WERI-Rb-1 (cell line): ENCODE data around the gene IFT88.
A peak's percentile ranks its signal among the peaks of the same experiment; 100 is the strongest.

ENCODE experiments used
- DNase-seq: peaks from one replicate; pipeline ENCODE4 v3.0.0-alpha.2; 2020
- H3K27ac ChIP-seq: fragments of 250-450 bp; sonication (Bioruptor Pico); 2 replicates; pipeline ENCODE4 v1.5.1; 2020; ENCODE audit warnings: mild to moderate bottlenecking, moderate library complexity
- H3K27me3 ChIP-seq: fragments of 250-450 bp; sonication (Bioruptor Pico); 2 replicates; pipeline ENCODE4 v1.5.1; 2021; ENCODE audit warnings: mild to moderate bottlenecking, low read depth, moderate library complexity; ENCODE audit not compliant: insufficient read depth, severe bottlenecking
- H3K36me3 ChIP-seq: fragments of 250-450 bp; sonication (Bioruptor Pico); 2 replicates; pipeline ENCODE4 v1.5.1; 2020; ENCODE audit warnings: mild to moderate bottlenecking, moderate library complexity
- H3K4me3 ChIP-seq: 2 replicates; pipeline ENCODE4 v1.5.1; 2011; ENCODE audit warnings: low read depth, mild to moderate bottlenecking, control low read depth, low read length
- H3K9me3 ChIP-seq: fragments of 250-450 bp; sonication (Bioruptor Pico); 2 replicates; pipeline ENCODE4 v1.5.1; 2021; ENCODE audit warnings: mild to moderate bottlenecking, moderate library complexity; ENCODE audit not compliant: severe bottlenecking
- TF ChIP-seq, protein P1 (sequence below): IDR thresholded peaks from 2 replicates; pipeline ENCODE4 v1.5.1; 2011; ENCODE audit warnings: low read depth, mild to moderate bottlenecking, control low read depth, inconsistent platforms, low read length

The IFT88 gene

DNA sequence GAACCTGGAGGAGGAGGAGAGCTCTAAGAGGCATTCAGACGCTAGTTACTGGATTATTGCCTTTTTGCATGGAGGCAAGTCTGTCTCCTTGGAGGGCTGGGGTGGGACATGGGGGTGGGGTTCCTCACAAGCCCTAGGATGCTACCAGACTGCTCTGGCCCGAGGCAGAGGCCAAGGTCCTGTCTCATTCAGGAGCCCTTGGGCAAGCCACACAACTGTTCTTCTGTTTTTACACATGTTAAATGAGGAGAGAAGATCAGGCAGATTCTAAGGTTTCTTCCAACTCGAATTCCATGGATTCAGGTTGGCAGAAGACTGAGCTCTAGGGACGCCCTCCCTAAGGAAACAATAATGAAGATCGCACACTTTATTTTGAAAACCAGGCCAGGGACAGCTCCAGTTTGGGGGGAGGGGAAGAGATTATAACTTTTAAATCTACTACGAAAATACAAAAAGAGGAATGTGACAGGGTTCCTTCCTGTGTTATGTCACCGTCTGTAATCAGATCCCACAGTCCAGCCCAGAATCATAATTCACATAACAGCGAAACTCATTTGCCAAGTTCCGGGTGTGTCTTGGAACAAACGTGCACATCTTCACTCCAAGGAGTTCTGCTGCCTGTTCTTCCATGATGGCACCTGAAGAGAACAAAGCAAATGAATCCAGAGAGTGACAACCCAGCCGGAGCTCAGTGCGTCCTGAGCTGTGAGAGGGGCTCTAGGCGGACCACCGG lies 161.8 kb downstream of the IFT88 start:
- TF ChIP-seq, protein P1, sequence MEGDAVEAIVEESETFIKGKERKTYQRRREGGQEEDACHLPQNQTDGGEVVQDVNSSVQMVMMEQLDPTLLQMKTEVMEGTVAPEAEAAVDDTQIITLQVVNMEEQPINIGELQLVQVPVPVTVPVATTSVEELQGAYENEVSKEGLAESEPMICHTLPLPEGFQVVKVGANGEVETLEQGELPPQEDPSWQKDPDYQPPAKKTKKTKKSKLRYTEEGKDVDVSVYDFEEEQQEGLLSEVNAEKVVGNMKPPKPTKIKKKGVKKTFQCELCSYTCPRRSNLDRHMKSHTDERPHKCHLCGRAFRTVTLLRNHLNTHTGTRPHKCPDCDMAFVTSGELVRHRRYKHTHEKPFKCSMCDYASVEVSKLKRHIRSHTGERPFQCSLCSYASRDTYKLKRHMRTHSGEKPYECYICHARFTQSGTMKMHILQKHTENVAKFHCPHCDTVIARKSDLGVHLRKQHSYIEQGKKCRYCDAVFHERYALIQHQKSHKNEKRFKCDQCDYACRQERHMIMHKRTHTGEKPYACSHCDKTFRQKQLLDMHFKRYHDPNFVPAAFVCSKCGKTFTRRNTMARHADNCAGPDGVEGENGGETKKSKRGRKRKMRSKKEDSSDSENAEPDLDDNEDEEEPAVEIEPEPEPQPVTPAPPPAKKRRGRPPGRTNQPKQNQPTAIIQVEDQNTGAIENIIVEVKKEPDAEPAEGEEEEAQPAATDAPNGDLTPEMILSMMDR = no peak
- DNase-seq = no peak
- Histone ChIP-seq H3K27ac (no peak overlapping the region), H3K27me3 (no peaks in the 10 kb centered on the region), H3K36me3 (no peaks in the 10 kb centered on the region), H3K9me3 (no peaks in the 10 kb centered on the region), H3K4me3 (no peak overlapping the region)

DNA sequence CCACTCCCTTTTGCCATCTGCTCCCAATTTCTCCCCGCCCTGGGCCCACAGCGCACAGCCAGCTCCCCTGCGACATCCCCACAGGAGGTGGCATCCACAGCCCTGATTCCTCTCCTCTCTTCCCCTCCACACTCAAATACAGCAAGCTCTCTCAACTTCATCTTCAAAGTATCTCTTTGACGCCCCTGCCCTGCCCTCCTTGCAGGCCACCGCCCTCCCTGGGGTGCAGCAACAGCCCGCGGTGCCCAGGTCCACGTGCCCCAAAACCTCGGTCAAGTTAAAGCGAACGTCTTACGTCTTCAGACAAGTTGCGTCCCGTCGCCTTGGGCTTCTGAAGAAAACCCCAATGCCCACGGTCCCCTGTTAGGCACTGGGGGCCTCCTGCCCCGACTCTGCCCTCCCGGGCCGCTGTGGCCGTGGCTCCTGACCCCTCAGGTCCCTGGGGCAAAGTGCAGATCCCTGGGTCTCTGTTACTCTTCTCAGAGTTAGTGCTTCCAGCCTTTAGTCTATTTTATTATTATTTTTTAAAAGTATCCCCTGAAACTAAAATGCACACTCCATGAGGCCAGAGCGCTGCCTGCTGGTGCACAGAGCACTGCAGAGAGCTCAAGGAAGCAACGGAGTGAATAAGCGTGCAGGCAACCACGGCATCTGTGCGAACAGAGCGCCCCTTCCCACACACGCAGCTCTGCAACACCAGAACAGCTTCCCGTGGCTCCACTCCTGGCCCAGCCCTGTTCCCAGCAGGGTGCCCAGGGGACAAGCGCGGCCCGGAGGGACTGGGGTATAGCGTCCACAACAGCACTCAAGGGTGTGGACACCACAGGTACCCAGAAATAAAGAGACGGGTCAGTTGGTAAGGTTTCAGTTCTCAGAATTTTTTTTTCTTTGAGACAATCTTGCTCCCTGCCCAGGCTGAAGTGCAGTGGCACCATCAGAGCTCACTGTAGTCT lies 163.0 kb downstream of the IFT88 start:
- Histone ChIP-seq H3K36me3 (no peaks in the 10 kb centered on the region), H3K4me3 (no peak overlapping the region), H3K9me3 (no peaks in the 10 kb centered on the region), H3K27ac (no peak overlapping the region), H3K27me3 (no peaks in the 10 kb centered on the region)
- TF ChIP-seq, protein P1 = no peak
- DNase-seq = no peak

DNA sequence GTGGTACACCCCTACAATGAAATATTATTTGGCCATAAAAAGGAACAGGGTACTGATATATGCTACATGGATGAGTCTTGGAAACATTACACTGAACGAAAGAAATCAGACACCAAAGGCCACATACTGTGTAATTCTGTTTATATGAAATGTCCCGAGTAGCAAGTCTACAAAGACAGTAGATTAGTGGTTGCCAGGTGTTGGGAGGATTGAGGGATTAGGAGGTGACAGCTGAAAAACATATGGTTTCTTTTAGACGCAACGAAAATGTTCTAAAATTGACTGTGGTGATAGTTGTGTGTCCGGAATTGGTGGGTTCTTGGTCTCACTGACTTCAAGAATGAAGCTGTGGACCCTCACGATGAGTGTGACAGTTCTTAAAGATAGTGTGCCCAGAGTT lies 171.7 kb downstream of the IFT88 start:
- DNase-seq = peak; percentile 64
- Histone ChIP-seq H3K27ac (peak overlapping the region; percentile 52), H3K27me3 (no peaks in the 10 kb centered on the region), H3K4me3 (no peak overlapping the region), H3K36me3 (no peaks in the 10 kb centered on the region), H3K9me3 (peaks cover 13% of the 10 kb centered on the region)
- TF ChIP-seq, protein P1 = no peak

DNA sequence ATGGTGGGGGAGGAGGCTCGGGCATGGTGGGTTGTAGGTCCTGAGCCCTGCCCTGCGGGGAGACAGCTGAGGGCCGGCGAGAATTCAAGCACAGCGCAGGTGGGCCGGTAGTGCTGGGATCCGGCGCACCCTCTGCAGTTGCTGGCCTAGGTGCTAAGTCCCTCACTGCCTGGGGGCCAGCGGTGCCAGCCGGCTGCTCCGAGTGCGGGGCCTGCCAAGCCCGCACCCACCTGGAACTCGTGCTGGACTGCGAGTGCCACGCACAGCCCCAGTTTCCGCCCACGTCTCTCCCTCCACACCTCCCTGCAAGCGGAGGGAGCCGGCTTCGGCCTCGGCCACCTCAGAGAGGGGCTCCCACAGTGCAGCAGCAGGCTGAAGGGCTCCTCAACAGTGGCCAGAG lies 173.1 kb downstream of the IFT88 start:
- H3K27me3 ChIP-seq = no peaks in the 10 kb centered on the region
- H3K27ac ChIP-seq = no peak overlapping the region
- H3K4me3 ChIP-seq = no peak overlapping the region
- H3K36me3 ChIP-seq = no peaks in the 10 kb centered on the region
- TF ChIP-seq, protein P1 = no peak
- no peak for DNase-seq
- H3K9me3 ChIP-seq = peaks cover 16% of the 10 kb centered on the region
